ENCODE measurements around the gene ATL2.
"Not testable (repeated sequence)": the region's sequence is repeated elsewhere in the genome, so short reads cannot be mapped to it uniquely, and the experiment has no call there.

ATL2 gene

GRCh38 chr2:38377050-38377828 is at the start of gene ATL2:
TSS of gene ATL2 (minus strand) at chr2:38377273. CDS start at chr2:38377260, 13 bp downstream.
- DNase-seq (ENCODE audit: low read depth) = peak; percentile 89

DNA sequence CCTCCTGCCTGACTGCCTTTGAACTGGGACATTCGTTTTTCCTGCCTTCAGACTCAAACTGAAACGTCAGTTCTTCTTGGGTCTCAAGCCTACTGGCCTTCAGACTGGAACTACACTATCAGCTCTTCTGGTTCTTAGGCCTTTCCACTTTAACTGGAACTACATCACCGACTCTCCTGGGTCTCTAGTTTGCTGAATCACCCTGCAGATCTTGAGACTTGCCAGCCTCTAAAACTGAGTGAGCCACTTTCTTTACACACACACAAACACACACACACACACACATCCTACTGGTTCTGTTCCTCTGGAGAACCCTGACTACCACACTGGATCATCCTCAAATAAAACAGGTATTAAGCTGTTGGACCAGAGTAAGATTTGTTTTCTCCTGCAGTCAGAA is 46.7 kb upstream of the ATL2 start:
- no peak for DNase-seq (ENCODE audit: low read depth)

GRCh38 chr2:38421274-38422056 is 44.4 kb upstream of the ATL2 start:
- DNase-seq (ENCODE audit: low read depth) = no peak

DNA sequence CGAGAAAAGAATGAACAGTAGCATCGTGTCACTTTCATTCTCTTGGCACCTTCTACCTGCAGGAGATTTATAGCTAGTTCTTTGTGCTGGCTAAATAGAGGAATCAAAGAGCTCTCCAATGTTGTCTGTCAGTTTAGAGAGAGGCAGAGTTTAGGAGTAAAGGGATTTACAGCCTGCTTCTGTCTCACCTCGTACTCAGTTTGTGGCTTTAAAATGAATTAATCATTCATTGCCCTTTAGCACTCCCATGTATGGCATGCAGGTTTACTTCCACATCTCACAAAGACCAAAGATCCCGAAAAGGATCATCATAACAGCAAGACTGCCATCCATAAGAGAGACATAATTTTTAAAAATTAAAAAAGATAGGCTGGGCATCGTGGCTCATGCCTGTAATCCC is 42.4 kb upstream of the ATL2 start:
- DNase-seq (ENCODE audit: low read depth) = no peak

- no peak for DNase-seq (ENCODE audit: low read depth)
Measured at GRCh38 chr2:38418735-38419134, 41.7 kb upstream of the ATL2 start.

DNA sequence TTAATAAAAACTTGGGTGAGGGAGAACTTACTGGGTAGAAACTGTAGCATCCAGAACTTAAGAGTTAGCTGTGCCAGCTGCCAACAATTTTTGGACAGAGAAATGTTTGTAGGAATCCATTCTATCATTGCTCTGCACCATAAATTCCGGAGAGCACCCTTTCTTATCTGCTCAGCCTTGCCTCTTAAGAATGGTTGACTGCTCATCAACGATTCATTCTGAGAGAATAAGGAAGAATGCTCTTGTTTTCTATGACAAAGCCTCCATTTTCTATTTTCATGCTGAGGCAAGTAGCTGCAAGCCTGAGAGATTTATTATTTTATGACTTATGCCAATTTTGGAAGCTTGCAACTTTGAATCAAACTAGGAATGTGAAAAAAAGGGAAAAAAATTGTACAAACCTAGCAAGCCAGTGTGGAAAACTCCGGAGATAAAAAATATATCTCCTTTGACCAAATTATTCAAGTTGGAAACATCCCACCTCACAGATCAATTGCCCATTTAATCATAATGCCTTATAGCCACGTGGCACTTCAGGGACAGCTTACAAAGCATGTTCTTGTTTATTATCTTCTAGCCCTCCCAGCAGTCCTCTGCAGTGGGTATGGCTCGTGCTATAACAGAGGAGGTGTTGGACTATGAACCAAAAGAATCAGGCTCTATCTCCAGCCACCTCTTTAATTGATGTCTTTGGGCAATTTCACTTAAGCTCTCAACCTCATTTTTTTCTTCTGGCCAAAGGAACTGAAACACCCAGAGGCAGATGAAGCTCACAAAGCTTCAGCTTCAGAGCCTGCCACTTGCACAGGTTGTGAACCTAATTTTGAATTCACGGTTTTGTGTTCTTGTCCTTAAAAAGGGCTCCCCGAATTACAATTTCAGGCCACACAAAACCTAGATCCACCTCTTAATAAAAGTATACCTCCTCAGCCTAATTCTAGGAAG is 40.9 kb upstream of the ATL2 start:
- no peak for DNase-seq (ENCODE audit: low read depth)

- no peak for DNase-seq (ENCODE audit: low read depth)
Measured at GRCh38 chr2:38416296-38417036, 39.4 kb upstream of the ATL2 start.

DNA sequence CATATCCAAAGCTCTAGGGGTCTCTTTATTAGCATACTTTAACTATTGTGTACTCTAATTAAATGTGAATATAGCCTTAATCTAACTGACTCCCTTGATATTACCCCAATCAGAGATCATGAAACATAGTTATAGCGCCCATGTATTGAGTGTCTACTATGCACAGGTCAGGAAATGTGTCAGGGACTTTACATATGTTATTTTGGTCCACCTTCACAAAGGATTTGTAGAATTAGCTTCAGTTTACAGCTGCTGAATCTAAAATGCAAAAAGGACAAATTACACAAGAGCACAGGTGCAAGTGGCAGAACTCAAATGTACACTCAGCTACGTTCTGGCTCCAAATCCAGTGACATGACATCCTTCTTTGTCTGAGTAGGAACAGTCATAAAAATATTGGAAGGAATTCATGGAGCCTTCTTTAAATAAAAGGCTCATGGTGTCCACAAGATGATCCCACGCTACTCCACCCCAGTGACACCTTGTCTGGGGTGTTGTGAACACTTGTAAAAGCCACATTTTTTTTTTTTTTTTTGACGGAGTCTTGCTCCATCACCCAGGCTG is 38.7 kb upstream of the ATL2 start:
- no peak for DNase-seq (ENCODE audit: low read depth)

- no peak for DNase-seq (ENCODE audit: low read depth)
Measured at GRCh38 chr2:38415023-38415422, 38.0 kb upstream of the ATL2 start.

DNA sequence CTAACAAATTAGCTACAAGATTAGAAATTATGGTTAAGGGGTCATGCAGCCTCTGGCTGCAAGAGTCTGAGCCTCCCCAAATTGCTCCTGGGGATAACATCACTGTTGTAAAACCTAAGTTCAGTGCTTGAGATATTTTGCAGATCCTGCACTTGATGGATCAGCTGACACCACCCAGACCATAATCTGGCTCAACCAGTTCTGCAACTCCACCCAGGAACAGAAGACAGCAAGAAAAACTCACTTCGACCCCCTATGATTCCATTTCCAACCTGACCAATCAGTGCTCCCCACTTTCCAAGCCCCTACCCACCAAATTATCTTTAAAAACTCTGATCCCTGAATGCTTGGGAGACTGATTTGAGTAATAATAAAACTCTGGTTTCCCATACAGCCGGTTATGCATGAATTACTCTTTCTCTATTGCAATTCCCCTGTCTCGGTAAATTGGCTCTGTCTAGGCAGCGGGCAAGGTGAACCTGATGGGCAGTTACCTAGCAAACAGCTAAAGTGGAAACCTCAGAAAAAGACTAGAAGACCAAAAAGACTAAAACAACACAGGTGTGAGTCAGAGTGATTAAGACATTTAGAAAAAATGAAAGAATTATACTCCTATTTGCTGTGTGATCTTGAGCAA is 35.3 kb upstream of the ATL2 start:
- not testable (repeated sequence) for DNase-seq (ENCODE audit: low read depth)

- no peak for DNase-seq (ENCODE audit: low read depth)
Measured at GRCh38 chr2:38409156-38410102, 32.4 kb upstream of the ATL2 start.

GRCh38 chr2:38407111-38407682 is 30.1 kb upstream of the ATL2 start:
- no peak for DNase-seq (ENCODE audit: low read depth)

- DNase-seq (ENCODE audit: low read depth) = no peak
Measured at GRCh38 chr2:38406597-38407110, 29.6 kb upstream of the ATL2 start.

DNA sequence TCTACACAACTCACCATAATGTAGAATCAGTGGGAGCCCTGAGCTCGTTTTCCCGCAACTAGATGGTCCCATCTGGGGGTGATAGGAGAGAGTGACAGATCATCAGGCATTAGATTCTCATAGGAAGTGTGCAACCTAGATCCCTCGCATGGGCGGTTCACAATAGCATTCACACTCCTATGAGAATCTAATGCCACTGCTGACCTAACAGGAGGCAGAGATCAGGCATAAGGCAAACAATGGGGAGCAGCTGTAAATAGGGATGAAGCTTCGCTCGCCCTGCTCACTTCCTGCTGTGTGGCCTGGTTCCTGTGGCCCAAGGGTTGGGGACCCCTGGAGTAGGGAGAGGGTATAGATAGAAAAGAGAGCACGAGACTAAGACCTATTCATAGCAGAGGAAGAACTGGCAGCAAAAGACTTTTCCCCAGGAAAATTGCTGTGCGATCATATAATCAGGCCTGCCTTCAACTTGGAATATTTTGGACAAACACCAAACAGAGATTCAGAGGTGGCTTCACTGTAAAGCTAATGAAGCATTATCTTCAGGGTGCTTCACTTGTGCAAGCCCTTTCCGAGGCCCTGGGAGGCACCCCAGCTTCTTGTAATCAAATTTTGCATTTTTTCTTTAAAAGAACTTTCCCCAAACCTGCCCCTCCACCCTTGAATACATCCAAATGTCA is 29.0 kb upstream of the ATL2 start:
- DNase-seq (ENCODE audit: low read depth) = no peak

GRCh38 chr2:38400513-38400912 is 23.4 kb upstream of the ATL2 start:
- no peak for DNase-seq (ENCODE audit: low read depth)

- DNase-seq (ENCODE audit: low read depth) = no peak
Measured at GRCh38 chr2:38398739-38399138, 21.7 kb upstream of the ATL2 start.

- no peak for DNase-seq (ENCODE audit: low read depth)
Measured at GRCh38 chr2:38394903-38395341, 17.8 kb upstream of the ATL2 start.

DNA sequence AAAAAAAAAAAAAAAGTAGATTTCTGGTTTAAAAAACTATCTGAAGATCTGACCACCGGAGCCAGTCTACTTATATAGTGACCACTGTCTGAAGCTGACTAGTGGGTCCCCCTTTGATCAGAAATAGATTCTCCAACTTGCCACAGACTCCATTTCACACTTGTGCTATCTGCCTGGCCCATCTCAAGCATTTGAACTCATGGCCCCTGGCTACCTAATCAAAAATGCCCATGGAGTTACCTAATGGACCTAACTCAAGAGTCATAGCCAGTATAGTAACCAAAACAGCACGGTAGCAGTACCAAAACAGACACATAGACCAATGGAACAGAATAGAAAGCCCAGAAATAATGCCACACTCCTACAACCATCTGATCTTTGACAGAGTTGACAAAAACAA is 17.0 kb upstream of the ATL2 start:
- DNase-seq (ENCODE audit: low read depth) = no peak
